Measurements from ENCODE around the gene RBBP6. TPM values are rescaled to one million over a fixed set of nuclear protein-coding genes. Genes with fewer than 3 reads are reported as not detected.

RBBP6 gene
- total and polyA plus RNA-seq, 2 donors (not counting 3 experiments of a cell fraction or from before 2014, with no cell fraction given) = 16.8 to 52.1 TPM

GRCh38 chr16:24617502-24617901, 78.1 kb downstream of the RBBP6 start:
- no peak for FAIRE-seq
- intact Hi-C loops (cut with micrococcal nuclease) (no loop called here), dilution Hi-C loops (cut with MboI; ENCODE audit: extremely low pct_ligation_motif_present, low sequenced_read_pairs) (no loop called here)
- ChIA-PET POLR2A (no interaction called here), CTCF (no interaction called here)
- H3K79me2 ChIP-seq (ENCODE audit: control insufficient read depth, insufficient read depth, low read length) = no peaks in the 10 kb centered on the region
- no peak for TF ChIP-seq EZH2 (IDR thresholded peaks at IDR 0.05; ENCODE audit: borderline replicate concordance, low read depth, low read length, severe bottlenecking)
- TF ChIP-seq POLR2A (IDR thresholded peaks at IDR 0.05; ENCODE audit: low read depth, low read length) = no peak
- TF ChIP-seq JUN (IDR thresholded peaks at IDR 0.05; ENCODE audit: borderline replicate concordance, insufficient read depth, insufficient read length, low read depth) = no peak
- TF ChIP-seq POLR2AphosphoS5 (IDR thresholded peaks at IDR 0.05; ENCODE audit: insufficient read depth, low read depth, low read length) = no peak
- TF ChIP-seq FOS (IDR thresholded peaks at IDR 0.05; ENCODE audit: borderline replicate concordance, insufficient read depth, low read length) = no peak
- TF ChIP-seq, protein P1, sequence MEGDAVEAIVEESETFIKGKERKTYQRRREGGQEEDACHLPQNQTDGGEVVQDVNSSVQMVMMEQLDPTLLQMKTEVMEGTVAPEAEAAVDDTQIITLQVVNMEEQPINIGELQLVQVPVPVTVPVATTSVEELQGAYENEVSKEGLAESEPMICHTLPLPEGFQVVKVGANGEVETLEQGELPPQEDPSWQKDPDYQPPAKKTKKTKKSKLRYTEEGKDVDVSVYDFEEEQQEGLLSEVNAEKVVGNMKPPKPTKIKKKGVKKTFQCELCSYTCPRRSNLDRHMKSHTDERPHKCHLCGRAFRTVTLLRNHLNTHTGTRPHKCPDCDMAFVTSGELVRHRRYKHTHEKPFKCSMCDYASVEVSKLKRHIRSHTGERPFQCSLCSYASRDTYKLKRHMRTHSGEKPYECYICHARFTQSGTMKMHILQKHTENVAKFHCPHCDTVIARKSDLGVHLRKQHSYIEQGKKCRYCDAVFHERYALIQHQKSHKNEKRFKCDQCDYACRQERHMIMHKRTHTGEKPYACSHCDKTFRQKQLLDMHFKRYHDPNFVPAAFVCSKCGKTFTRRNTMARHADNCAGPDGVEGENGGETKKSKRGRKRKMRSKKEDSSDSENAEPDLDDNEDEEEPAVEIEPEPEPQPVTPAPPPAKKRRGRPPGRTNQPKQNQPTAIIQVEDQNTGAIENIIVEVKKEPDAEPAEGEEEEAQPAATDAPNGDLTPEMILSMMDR (IDR thresholded peaks at IDR 0.05; ENCODE audit: extremely low read depth in 1 of 2, insufficient read depth in 1 of 2, low read depth in 1 of 2, low read length in 2 of 2) = no peak
- no peak for TF ChIP-seq MAX (IDR thresholded peaks at IDR 0.05; ENCODE audit: insufficient read depth, insufficient read length)
- TF ChIP-seq MYC (IDR thresholded peaks at IDR 0.05; ENCODE audit: low read depth, low read length) = no peak
- no peak for TF ChIP-seq GATA2 (IDR thresholded peaks at IDR 0.05; ENCODE audit: insufficient read depth, insufficient read length, low read depth, low read length)
- H2AFZ ChIP-seq (ENCODE audit: low read depth, low read length) = no peak overlapping the region
- no peaks in the 10 kb centered on the region for H4K20me1 ChIP-seq (replicated peaks; ENCODE audit: control insufficient read depth, extremely low read depth, insufficient read depth, low read length)
- H3K36me3 ChIP-seq (ENCODE audit: control insufficient read depth in 2 of 2, extremely low read depth in 1 of 2, insufficient read depth in 2 of 2, low read length in 2 of 2) = no peaks in the 10 kb centered on the region
- no peaks in the 10 kb centered on the region for H3K27me3 ChIP-seq (ENCODE audit: control insufficient read depth in 2 of 2, insufficient read depth in 2 of 2, low read length in 2 of 2)
- no peaks in the 10 kb centered on the region for H3K4me1 ChIP-seq (ENCODE audit: control insufficient read depth, extremely low read depth, insufficient read depth, low read length)
- H3K9me1 ChIP-seq (replicated peaks; ENCODE audit: control insufficient read depth, extremely low read depth, insufficient read depth, low read length) = no peaks in the 10 kb centered on the region
- H3K27ac ChIP-seq (ENCODE audit: insufficient read depth, low read depth, low read length) = no peak overlapping the region
- H3K9ac ChIP-seq (replicated peaks; ENCODE audit: extremely low read depth, insufficient read depth, low read length) = no peak overlapping the region
- BruUV-seq (replicated peaks) = no TSS peak
- no peak overlapping the region for H3K4me2 ChIP-seq (ENCODE audit: insufficient read depth, low read length)
- no peak for DNase-seq (ENCODE audit: low read depth, low spot score)
- H3K9me3 ChIP-seq (replicated peaks; ENCODE audit: control insufficient read depth, insufficient read depth, low read length) = no peaks in the 10 kb centered on the region
- H3K4me3 ChIP-seq (replicated peaks in 1 of 3; ENCODE audit: insufficient read depth in 1 of 3, low read depth in 1 of 3, low read length in 3 of 3) = no peak overlapping the region

Other genes with a start within 250 kb of the RBBP6 start
- gene TNRC6A, start 190.1 kb downstream of the RBBP6 start, total RNA-seq = 62.7 and 74.5 TPM in 2 replicates
- 39.3 and 51.5 TPM in 2 replicates for gene TNRC6A, start 190.1 kb downstream of the RBBP6 start, polyA plus RNA-seq

Data from endothelial cell of umbilical vein (primary cell).